Vagina (tissue), 2 donors: ENCODE data around the gene ZNF765.

ENCODE experiments used
- POLR2A ChIP-seq, 2 donors: fragments of 450-650 bp; IDR thresholded peaks; one replicate each; pipeline ENCODE4 v1.6.1; 2017; ENCODE audit warnings: antibody characterized with exemption in 2 of 2, mild to moderate bottlenecking in 2 of 2, moderate library complexity in 2 of 2
- POLR2AphosphoS5 ChIP-seq, 2 donors: sonication (generic); formaldehyde crosslinking; IDR thresholded peaks; one replicate each; pipeline ENCODE4 v1.9.0; 2017; ENCODE audit warnings: antibody characterized with exemption in 2 of 2, mild to moderate bottlenecking in 2 of 2, low read depth in 1 of 2; ENCODE audit not compliant: insufficient read depth in 1 of 2
- TF ChIP-seq, protein P1 (sequence below), 3 experiments: fragments of 450-650 bp in 2 of 3; fragments of 200-600 bp in 1 of 3; sonication (generic) in 1 of 3; IDR thresholded peaks; one replicate each; pipeline ENCODE4 v1.5.1; 2017 to 2019; ENCODE audit warnings: antibody characterized with exemption in 3 of 3, mild to moderate bottlenecking in 2 of 3, moderate library complexity in 2 of 3

GRCh38 chr19:53409505-53410204, 14.7 kb downstream of the ZNF765 start:
- TF ChIP-seq, protein P1, sequence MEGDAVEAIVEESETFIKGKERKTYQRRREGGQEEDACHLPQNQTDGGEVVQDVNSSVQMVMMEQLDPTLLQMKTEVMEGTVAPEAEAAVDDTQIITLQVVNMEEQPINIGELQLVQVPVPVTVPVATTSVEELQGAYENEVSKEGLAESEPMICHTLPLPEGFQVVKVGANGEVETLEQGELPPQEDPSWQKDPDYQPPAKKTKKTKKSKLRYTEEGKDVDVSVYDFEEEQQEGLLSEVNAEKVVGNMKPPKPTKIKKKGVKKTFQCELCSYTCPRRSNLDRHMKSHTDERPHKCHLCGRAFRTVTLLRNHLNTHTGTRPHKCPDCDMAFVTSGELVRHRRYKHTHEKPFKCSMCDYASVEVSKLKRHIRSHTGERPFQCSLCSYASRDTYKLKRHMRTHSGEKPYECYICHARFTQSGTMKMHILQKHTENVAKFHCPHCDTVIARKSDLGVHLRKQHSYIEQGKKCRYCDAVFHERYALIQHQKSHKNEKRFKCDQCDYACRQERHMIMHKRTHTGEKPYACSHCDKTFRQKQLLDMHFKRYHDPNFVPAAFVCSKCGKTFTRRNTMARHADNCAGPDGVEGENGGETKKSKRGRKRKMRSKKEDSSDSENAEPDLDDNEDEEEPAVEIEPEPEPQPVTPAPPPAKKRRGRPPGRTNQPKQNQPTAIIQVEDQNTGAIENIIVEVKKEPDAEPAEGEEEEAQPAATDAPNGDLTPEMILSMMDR (IDR thresholded peaks at IDR 0.05): no peak
- no peak for TF ChIP-seq POLR2A (IDR thresholded peaks at IDR 0.05)
- no peak for TF ChIP-seq POLR2AphosphoS5 (IDR thresholded peaks at IDR 0.05; ENCODE audit: insufficient read depth in 1 of 2, low read depth in 1 of 2)
